Neuronal stem cell (in vitro differentiated cells): ENCODE results near the gene FMOD.

ENCODE experiments used
- DNase-seq: peaks from one replicate; pipeline ENCODE4 v3.0.0-alpha.2; 2013; ENCODE audit warnings: low spot score
- H2AFZ ChIP-seq: one replicate; pipeline ENCODE4 v1.6.1; 2013; ENCODE audit warnings: mild to moderate bottlenecking, low read length, inconsistent platforms
- H2AK5ac ChIP-seq: 2 replicates; pipeline ENCODE4 v1.6.1; 2013; ENCODE audit warnings: low read depth, mild to moderate bottlenecking, inconsistent platforms, low read length, moderate library complexity, mixed read lengths
- H2BK120ac ChIP-seq: 2 replicates; pipeline ENCODE4 v1.6.1; 2013; ENCODE audit warnings: low read depth, mild to moderate bottlenecking, inconsistent platforms, low read length, moderate library complexity, mixed read lengths
- H2BK12ac ChIP-seq: one replicate; pipeline ENCODE4 v1.6.1; 2013; ENCODE audit warnings: low read length, inconsistent platforms
- H2BK15ac ChIP-seq: 2 replicates; pipeline ENCODE4 v1.6.1; 2013; ENCODE audit warnings: mild to moderate bottlenecking, low read length, inconsistent platforms, mixed read lengths
- H2BK5ac ChIP-seq: one replicate; pipeline ENCODE4 v1.6.1; 2013; ENCODE audit warnings: inconsistent platforms, mild to moderate bottlenecking, low read length, moderate library complexity
- H3K14ac ChIP-seq: one replicate; pipeline ENCODE4 v1.6.1; 2013; ENCODE audit warnings: low read length, inconsistent platforms
- H3K18ac ChIP-seq: 2 replicates; pipeline ENCODE4 v1.6.1; 2013; ENCODE audit warnings: low read length, inconsistent platforms
- H3K23ac ChIP-seq: 2 replicates; pipeline ENCODE4 v1.6.1; 2013; ENCODE audit warnings: low read depth, mild to moderate bottlenecking, mixed read lengths, low read length, inconsistent platforms; ENCODE audit not compliant: poor library complexity
- H3K27ac ChIP-seq: replicated peaks from 3 replicates; pipeline ENCODE4 v1.5.1; 2013; ENCODE audit warnings: low read length, inconsistent platforms
- H3K27me3 ChIP-seq, 3 experiments: 2 replicates each; pipeline ENCODE4 v1.6.1; 2013; ENCODE audit warnings: low read length in 3 of 3, mild to moderate bottlenecking in 2 of 3, inconsistent platforms in 1 of 3, low read depth in 1 of 3, mixed read lengths in 1 of 3, moderate library complexity in 1 of 3; ENCODE audit not compliant: control insufficient read depth in 3 of 3, insufficient read depth in 3 of 3
- H3K36me3 ChIP-seq, 2 donors: replicated peaks in 1 of 2; 2 replicates each; pipeline ENCODE4 v1.6.1; 2013; ENCODE audit warnings: low read length in 2 of 2; ENCODE audit not compliant: control insufficient read depth in 2 of 2, insufficient read depth in 2 of 2
- H3K4ac ChIP-seq: 2 replicates; pipeline ENCODE4 v1.6.1; 2013; ENCODE audit warnings: inconsistent platforms, mild to moderate bottlenecking, low read length, moderate library complexity
- H3K4me1 ChIP-seq, 2 donors: 1 replicate in 1 of 2; 2 replicates in 1 of 2; pipeline ENCODE4 v1.6.1; 2013; ENCODE audit warnings: low read length in 2 of 2, low read depth in 1 of 2; ENCODE audit not compliant: control insufficient read depth in 2 of 2, insufficient read depth in 1 of 2
- H3K4me2 ChIP-seq: one replicate; pipeline ENCODE4 v1.6.1; 2013; ENCODE audit warnings: mild to moderate bottlenecking, low read length, inconsistent platforms; ENCODE audit not compliant: insufficient read depth, poor library complexity, severe bottlenecking
- H3K4me3 ChIP-seq, 2 donors: 2 replicates each; pipeline ENCODE4 v1.5.1; 2013; ENCODE audit warnings: low read length in 2 of 2, mild to moderate bottlenecking in 2 of 2, inconsistent platforms in 1 of 2, moderate library complexity in 1 of 2
- H3K79me1 ChIP-seq: one replicate; pipeline ENCODE4 v1.6.1; 2013; ENCODE audit warnings: low read depth, mild to moderate bottlenecking, inconsistent platforms, low read length, moderate library complexity
- H3K9ac ChIP-seq: one replicate; pipeline ENCODE4 v1.6.1; 2013; ENCODE audit warnings: mild to moderate bottlenecking, low read depth, low read length, inconsistent platforms; ENCODE audit not compliant: poor library complexity
- H3K9me3 ChIP-seq, 2 donors: replicated peaks in 1 of 2; 2 replicates each; pipeline versions ENCODE3 to v1.6.1; 2013; ENCODE audit warnings: low read length in 2 of 2, mild to moderate bottlenecking in 2 of 2, inconsistent platforms in 1 of 2, low read depth in 1 of 2, mixed read lengths in 1 of 2, moderate library complexity in 1 of 2; ENCODE audit not compliant: control insufficient read depth in 2 of 2, insufficient read depth in 1 of 2
- H4K8ac ChIP-seq: one replicate; pipeline ENCODE4 v1.6.1; 2013; ENCODE audit warnings: low read depth, mild to moderate bottlenecking, inconsistent platforms, low read length, moderate library complexity
- H4K91ac ChIP-seq: one replicate; pipeline ENCODE4 v1.6.1; 2013; ENCODE audit warnings: low read length, low read depth, mild to moderate bottlenecking, inconsistent platforms; ENCODE audit not compliant: poor library complexity
- WGBS, 2 donors: extraction: QIAGEN DNeasy Blood & Tissue Kit; methylation state at CpG; one replicate each; pipeline ENCODE4 v1.1.7; 2013; ENCODE audit warnings: missing lambda C conversion rate in 2 of 2, mixed read lengths in 1 of 2; ENCODE audit not compliant: insufficient read length in 2 of 2, insufficient replicate concordance in 1 of 2; ENCODE audit errors: extremely low coverage in 2 of 2; 5-methylcytosine and 5-hydroxymethylcytosine counted together

Gene FMOD

DNA sequence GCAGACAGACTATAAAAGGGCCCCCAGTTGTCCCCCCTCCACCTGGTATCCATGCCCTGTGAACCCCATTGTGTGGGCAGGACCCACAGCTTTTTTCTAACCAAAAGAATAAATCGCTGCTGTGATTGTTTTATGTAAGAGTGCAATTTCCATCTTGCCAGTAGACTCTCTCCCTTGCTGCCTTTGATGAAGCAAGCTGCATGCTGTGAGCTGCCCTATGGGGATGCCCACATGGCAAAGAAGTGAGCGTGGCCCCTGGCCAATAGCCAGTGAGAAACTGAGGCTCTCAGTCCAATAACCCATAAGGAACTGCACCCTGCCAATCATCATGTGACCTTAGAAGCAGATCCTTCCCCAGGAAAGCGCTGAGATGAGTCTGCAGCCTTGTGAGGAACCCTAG lies 37.8 kb upstream of the FMOD start:
- Histone ChIP-seq H3K4ac (no peak overlapping the region), H3K23ac (no peak overlapping the region), H2BK5ac (no peak overlapping the region), H3K4me2 (no peak overlapping the region), H3K27ac (no peak overlapping the region), H2BK12ac (no peak overlapping the region), H3K36me3 (no peaks in the 10 kb centered on the region), H3K27me3 (peaks cover 0 to 3% (median 0%) of the 10 kb centered on the region in 3 experiments), H3K9ac (no peak overlapping the region), H2AK5ac (no peak overlapping the region), H3K18ac (no peak overlapping the region), H3K79me1 (no peaks in the 10 kb centered on the region), H2BK15ac (no peak overlapping the region), H2AFZ (no peak overlapping the region), H3K4me3 (no peak overlapping the region), H4K91ac (no peak overlapping the region), H3K9me3 (no peaks in the 10 kb centered on the region), H2BK120ac (no peak overlapping the region), H3K14ac (no peak overlapping the region), H4K8ac (no peak overlapping the region), H3K4me1 (no peaks in the 10 kb centered on the region)
- no CpG with 5 or more reads among the region's 3 CpGs for WGBS, 2 donors
- DNase-seq = no peak

GRCh38 chr1:203382026-203382425 lies 31.1 kb upstream of the FMOD start:
- Histone ChIP-seq H4K8ac (no peak overlapping the region), H3K27me3 (peaks cover 0 to 15% (median 0%) of the 10 kb centered on the region in 3 experiments), H3K18ac (no peak overlapping the region), H2AFZ (no peak overlapping the region), H2BK120ac (no peak overlapping the region), H3K4me1 (no peaks in the 10 kb centered on the region), H2BK15ac (no peak overlapping the region), H3K9ac (no peak overlapping the region), H3K36me3 (no peaks in the 10 kb centered on the region), H2AK5ac (no peak overlapping the region), H3K27ac (no peak overlapping the region), H2BK5ac (no peak overlapping the region), H4K91ac (no peak overlapping the region), H3K9me3 (no peaks in the 10 kb centered on the region), H3K4me2 (no peak overlapping the region), H3K4ac (no peak overlapping the region), H2BK12ac (no peak overlapping the region), H3K14ac (no peak overlapping the region), H3K23ac (no peak overlapping the region), H3K79me1 (no peaks in the 10 kb centered on the region), H3K4me3 (no peak overlapping the region)
- no CpG with 5 or more reads among the region's 1 CpG for WGBS, 2 donors
- DNase-seq = no peak

GRCh38 chr1:203381151-203381751 lies 30.3 kb upstream of the FMOD start:
- H3K4me2 ChIP-seq = no peak overlapping the region
- no peak overlapping the region for H3K27ac ChIP-seq
- H3K9me3 ChIP-seq = no peaks in the 10 kb centered on the region
- no peaks in the 10 kb centered on the region for H3K4me1 ChIP-seq
- H4K91ac ChIP-seq = no peak overlapping the region
- H2BK5ac ChIP-seq = no peak overlapping the region
- no CpG with 5 or more reads among the region's 2 CpGs for WGBS, 2 donors
- no peak overlapping the region for H3K18ac ChIP-seq
- no peaks in the 10 kb centered on the region for H3K79me1 ChIP-seq
- no peak overlapping the region for H3K23ac ChIP-seq
- peaks cover 0 to 15% (median 0%) of the 10 kb centered on the region in 3 experiments for H3K27me3 ChIP-seq
- no peak overlapping the region for H2AK5ac ChIP-seq
- no peak overlapping the region for H2BK12ac ChIP-seq
- H4K8ac ChIP-seq = no peak overlapping the region
- H2AFZ ChIP-seq = no peak overlapping the region
- H3K4me3 ChIP-seq = no peak overlapping the region
- no peak overlapping the region for H3K9ac ChIP-seq
- no peak overlapping the region for H3K14ac ChIP-seq
- no peak for DNase-seq
- no peaks in the 10 kb centered on the region for H3K36me3 ChIP-seq
- no peak overlapping the region for H3K4ac ChIP-seq
- no peak overlapping the region for H2BK120ac ChIP-seq
- no peak overlapping the region for H2BK15ac ChIP-seq

DNA sequence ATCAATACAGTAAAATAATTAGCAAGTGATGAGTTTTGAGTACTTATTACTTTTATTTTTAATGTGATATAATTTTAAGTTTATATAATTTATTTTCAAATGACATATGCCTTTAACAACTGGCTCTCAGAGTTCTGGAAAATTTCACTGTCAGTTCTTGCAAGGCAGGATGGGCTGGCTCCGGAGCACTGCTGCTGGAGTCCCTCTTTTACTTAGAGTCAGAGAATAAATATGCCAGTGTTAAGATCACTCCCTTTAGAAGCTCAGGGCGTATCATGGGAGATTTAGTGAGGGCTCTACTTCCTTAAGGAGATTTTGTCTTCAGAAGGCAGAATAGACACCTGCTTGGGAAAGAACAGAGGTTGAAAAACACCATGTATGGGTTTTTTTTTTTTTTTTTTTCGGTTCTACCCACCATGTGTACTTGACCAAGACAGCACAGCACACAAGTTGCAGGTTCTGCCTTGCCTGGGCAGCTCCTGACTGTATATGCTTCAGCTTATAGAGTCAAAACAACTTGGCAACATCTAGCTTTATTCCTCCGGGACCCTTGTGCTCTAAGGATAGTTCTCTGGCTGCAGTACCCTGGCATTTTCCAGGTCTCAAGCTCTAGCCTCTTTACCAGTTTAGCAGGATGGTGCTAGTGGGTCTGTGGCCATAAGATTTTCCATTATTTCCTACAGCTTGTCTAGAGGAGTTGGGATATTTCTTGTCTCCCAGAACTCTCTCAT lies 29.7 kb upstream of the FMOD start:
- H3K9ac ChIP-seq = no peak overlapping the region
- H3K14ac ChIP-seq = no peak overlapping the region
- H2AFZ ChIP-seq = no peak overlapping the region
- H4K91ac ChIP-seq = no peak overlapping the region
- H3K9me3 ChIP-seq = no peaks in the 10 kb centered on the region
- no peaks in the 10 kb centered on the region for H3K36me3 ChIP-seq
- no peak overlapping the region for H2BK12ac ChIP-seq
- no peak overlapping the region for H2BK5ac ChIP-seq
- peaks cover 0 to 14% (median 0%) of the 10 kb centered on the region in 3 experiments for H3K27me3 ChIP-seq
- no peak overlapping the region for H3K23ac ChIP-seq
- WGBS, 2 donors = no CpG with 5 or more reads among the region's 4 CpGs
- H3K4me3 ChIP-seq = no peak overlapping the region
- no peak overlapping the region for H4K8ac ChIP-seq
- no peak for DNase-seq
- H3K4me2 ChIP-seq = no peak overlapping the region
- H2BK15ac ChIP-seq = no peak overlapping the region
- H2BK120ac ChIP-seq = no peak overlapping the region
- H3K27ac ChIP-seq = no peak overlapping the region
- no peaks in the 10 kb centered on the region for H3K79me1 ChIP-seq
- no peak overlapping the region for H2AK5ac ChIP-seq
- H3K4ac ChIP-seq = no peak overlapping the region
- no peak overlapping the region for H3K18ac ChIP-seq
- no peaks in the 10 kb centered on the region for H3K4me1 ChIP-seq
